ENCODE measurements around the gene ARL8B.
"Not testable (repeated sequence)": the region's sequence is repeated elsewhere in the genome, so short reads cannot be mapped to it uniquely, and the experiment has no call there.

The ARL8B gene

DNA sequence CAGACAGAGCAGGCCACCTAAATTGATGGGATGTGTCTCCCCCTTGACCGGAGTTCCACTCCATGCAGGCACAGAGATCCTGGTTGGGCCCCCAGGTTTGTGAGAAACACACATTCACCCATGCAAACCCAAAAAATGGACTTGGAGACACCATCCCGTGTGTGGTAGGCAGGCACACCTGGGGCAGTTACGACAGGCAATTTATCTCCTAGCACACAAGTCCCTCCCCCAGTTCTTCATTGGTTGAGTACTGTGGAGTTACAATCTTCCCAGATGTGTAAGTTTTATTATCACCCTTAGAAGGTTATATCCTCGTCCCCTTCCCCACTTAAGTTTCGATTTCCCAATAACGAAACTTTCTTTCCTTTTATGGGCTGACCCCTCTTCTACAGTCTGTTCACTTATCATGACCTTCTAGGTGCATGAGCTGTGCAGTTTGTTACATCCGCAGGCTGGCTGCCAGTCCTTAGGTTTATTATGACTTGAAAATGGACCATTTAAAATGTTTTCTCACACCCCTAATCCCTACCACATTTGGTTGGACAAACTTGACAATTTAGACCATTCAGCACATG is 27.3 kb downstream of the ARL8B start:
- no peak for FAIRE-seq

DNA sequence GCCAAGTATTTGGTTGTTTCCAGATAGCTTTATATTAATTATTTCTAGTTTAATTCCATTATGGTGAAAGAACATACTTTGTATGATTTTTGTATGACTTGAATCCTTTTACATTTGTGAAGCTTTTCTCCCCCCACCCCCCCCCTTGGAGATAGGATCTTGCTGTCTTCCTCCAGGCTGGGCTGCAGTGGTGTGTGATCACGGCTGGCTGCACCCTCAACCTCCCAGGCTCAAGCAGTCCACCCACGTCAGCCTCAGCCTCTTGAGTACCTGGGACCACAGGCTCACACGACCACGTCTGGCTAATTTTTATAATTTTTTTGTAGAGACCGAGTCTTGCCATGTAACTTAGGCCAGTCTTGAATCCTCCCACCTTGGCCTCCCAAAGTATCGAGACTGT is 29.5 kb downstream of the ARL8B start:
- no peak for FAIRE-seq

DNA sequence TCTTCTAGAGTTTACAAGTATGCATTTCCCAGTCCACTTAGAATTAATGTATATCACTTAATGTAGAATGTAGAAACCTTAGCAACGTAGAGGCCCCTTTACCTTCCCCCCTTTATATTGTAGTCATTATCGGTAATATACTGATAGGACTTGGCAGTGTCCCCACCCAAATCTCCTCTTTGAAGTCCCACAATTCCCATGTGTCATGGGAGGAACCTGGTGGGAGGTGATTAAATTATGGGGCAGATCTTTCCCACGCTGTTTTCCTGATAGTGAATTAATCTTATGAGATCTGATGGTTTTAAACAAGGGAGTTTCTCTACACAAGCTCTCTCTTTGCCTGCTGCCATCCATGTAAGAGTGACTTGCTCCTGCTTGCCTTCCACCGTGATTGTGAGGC is 31.0 kb downstream of the ARL8B start:
- no peak for FAIRE-seq

DNA sequence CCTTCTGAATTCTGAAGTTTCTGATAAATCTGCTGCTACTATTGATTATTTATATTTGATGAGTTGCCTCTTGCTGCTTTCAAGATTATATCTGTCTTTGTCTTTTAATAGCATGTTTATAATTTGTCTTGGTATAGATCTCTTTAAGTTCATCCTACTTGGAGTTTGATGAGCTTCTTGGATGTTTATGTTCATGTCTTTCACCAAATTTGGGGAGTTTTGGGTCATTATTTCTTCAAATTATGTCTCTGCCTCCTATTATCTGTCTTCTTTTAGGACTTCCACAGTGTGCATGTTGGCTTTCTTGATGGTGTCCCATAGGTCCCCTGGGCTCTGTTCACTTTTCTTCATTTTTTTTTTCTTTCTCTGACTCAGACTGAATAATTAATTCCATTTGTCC is 33.1 kb downstream of the ARL8B start:
- no peak for FAIRE-seq

- FAIRE-seq, result no peak
These were observed 38.2 kb downstream of the ARL8B start for GRCh38 chr3:5160321-5160720.

- FAIRE-seq, result no peak
These were observed 39.1 kb downstream of the ARL8B start for GRCh38 chr3:5160940-5161858.

DNA sequence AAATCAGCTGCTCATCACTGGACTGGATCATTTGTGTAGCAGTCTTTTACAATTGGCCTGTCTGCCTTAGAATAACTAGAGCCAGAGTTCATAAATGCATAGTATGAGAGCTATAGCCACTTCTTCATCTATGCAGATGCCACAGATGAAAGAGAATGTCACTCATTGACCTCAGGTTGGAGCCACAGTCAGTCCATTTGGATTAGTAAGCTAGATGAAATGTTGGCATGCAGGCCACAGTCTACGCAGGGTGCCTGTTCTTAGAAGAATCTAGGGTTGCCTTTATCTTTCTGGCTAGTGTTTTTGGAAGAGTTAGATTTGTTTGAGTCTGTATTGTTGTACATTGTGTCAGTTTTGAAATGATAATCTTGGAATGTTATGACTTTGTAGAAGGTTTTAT is 40.0 kb downstream of the ARL8B start:
- no peak for FAIRE-seq

DNA sequence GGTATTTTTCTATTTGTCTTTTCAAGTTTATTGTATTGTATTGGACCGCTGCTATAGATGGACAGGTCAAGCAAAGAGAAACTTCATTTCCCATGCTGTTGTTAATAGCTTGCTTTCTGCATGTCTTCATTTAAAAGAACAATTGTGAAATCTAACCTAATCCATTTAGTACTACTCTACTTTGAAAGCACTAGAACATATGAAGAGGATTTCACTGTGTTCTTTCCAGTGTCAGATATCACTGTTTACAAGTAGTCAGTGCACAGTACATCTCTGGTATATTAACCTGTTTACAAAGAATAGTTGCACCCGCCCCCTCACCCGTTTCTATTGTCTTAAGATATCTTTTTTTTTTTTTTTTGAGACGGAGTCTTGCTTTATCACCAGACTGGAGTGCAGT is 43.6 kb downstream of the ARL8B start:
- no peak for FAIRE-seq

DNA sequence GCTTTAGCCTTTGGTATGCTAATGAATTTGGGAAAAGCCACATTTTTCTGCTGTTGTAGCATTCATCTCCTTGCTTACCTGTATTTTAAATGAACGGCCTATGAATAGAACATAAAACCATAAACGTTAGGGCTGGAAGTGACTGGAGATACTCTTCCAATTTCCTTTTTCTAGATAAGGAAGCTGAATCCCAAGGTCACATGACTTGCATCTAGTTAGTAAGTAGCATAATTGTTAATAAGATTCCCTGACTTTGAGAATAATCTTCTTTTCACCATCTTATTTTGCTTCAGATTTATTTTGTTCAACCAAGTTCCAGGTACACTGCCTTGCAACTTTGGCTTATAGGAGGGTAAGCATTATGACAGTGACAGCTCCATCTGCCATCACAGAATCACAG is 44.8 kb downstream of the ARL8B start:
- no peak for FAIRE-seq

GRCh38 chr3:5168110-5168509 is 46.0 kb downstream of the ARL8B start:
- FAIRE-seq, result no peak

DNA sequence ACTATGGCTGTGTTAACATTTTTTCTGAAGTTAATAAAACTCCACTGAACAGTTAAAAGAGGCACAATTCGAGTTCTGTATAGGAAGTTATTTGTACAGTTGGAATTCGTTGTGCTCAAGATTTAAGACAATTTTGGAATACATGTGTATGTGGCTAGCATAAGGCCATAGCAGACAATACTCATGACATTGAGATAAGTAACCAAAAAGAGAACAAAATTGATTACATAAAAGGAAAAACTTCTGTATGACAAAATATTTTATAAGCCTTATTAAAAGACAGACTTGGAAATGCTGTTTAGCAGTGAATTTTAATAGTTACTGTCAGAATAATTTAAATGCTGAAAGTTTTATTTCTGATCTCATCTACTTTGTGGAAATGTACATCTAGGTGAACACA is 47.7 kb downstream of the ARL8B start:
- no peak for FAIRE-seq

DNA sequence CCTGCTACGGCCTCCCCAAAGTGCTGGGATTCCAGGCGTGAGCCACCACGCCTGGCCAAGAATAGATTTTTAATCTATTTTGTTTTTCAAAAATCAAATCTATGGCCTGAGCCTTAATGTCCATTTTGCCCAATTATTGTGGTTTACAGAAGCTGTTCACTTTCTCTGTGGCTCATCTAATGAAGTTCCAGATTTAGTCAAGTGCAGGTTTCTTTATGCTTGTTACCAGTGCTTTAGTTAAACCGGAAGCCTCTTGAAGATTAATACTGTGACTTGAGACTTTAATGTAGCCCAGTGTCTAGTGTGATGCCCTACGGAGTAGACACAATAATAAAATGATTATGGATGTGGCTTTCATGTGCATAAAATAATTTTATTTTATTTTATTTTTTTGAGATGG is 48.9 kb downstream of the ARL8B start:
- no peak for FAIRE-seq

DNA sequence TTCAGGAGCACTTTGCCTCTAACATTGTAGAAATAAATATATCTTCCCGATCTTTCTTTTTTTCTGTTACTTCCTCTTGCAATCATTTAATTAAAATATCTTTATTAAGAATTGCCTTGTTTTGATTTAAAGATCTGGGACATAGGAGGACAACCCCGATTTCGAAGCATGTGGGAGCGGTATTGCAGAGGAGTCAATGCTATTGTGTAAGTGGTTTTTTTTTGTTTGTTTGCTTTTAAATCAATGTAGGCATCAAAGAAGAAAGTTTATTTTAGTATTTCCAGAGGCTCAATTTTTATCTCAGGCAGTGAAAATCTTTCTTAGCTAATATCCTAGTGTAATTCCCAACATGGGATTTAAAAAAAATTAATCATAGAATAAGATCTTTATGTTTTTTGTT is 49.9 kb downstream of the ARL8B start:
- no peak for FAIRE-seq

DNA sequence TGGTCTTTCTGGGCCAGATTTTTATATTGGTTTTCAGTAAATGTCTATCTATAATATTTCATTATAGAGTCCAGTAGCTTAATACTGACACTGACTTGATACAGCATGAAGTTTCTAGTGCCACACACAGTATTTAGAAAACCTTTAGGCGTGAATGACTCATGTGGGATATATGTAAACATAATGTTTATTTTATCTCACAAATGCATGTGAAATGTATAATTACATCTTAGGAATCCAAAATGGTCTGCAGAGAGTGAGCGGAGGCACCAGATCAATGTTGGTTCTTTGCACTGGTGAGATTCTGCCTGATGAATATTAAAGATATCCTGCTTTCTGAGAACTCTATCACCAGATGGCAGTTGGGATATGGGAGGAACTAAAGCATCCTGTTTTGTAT is 56.9 kb downstream of the ARL8B start:
- not testable (repeated sequence) for FAIRE-seq

DNA sequence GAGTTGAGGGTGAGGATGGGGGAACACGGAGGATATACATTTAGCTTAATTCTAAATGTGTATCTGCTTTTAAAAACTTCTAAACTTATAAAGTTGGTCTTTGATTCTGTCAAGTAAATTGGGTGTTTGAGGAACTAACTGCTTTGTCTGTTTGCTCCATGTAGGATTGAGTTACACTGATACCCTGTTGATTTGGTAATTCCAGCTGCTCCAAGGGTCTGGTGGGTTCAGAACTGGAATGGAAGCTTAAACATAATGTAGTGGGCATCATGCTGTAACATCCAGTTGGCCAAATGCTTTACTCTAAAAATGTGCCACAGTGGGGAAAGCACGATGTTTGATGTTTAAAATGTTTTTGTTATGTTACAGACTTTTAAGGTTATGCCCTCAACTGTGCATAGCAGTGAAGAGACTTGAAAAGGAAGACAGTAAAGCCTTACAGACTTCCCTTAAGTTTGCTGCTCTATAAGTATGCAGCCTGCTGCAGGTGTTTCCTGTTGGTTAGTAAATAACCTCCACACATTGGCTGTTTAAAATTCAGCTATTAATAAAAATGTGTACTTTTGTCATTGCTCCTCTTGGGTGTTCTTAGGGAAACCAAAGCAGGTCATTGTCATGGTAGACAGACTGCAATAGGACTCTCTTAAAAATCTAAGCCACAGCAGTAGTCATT is 59.5 kb downstream of the ARL8B start:
- FAIRE-seq, result no peak

- not testable (repeated sequence) for FAIRE-seq
These were observed 61.6 kb downstream of the ARL8B start for GRCh38 chr3:5183714-5184113.

GRCh38 chr3:5184499-5184898 is 62.4 kb downstream of the ARL8B start:
- no peak for FAIRE-seq

DNA sequence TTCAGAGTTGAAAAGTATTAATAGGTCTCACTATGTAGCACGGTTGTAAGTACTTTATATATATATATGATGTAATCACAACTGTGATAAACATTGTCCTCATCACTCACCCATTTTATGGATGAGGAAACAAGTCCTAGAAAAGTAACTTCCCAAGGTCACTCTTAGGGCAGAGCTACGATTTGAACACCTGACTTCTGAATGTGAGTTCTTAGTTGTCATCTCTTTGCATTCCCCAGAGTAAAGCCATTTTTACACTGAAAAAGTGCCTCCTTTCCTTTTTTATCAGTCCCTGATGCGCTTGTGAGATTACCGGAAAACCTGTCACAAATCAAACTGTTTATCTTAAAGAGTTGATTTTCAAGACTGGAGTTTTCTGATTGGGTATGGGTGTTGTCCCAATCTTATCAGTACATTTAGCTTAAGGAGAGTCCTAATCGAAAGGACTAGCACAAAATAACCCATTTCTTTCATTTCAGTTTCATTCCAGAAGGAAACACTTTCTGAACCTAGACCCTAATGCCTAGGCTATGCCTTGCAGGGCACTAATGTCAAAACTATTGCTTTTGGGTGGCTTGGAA is 63.1 kb downstream of the ARL8B start:
- FAIRE-seq, result no peak

- no peak for FAIRE-seq
These were observed 64.2 kb downstream of the ARL8B start for GRCh38 chr3:5186089-5186857.

GRCh38 chr3:5186858-5187155 is 64.7 kb downstream of the ARL8B start:
- FAIRE-seq, result no peak

DNA sequence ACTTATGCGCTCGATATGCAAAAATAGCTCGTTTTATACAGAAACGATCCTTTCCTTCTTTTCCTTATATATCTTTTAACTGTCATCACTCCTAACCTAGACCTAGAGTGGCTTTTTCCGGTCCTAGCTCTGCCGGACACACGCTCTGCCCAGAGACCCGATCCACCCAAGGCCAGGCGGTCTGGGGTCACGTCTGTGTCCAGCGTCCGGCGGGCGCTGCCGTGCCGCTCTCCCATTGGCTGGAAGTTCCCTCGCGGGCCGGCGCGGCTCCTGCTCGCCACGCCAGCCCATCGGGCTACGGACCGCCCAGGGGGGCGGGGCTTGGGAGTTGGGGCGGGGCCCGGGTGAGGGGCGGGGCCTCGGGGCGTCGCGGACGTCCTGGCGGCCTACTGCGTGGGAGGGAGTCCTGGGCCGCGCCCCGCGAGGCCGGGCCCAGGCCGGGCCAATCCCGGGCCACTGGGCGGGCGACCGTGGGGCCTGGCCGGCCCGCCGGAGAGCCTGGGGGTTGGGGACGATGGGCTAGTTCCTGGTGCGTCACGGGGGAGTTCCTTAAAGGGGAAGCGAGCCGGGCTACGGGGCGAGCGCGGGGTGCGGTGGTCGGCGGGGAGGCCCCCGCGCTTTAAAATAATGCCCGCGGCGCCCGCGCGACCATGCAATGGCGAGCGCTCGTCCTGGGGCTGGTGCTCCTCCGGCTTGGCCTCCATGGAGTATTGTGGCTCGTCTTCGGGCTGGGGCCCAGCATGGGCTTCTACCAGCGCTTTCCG is 65.2 kb downstream of the ARL8B start, which contains the start of gene EDEM1:
EDEM1 (plus strand) TSS at position 552 of the 764 bp plus-strand sequence; CDS start at position 651, 99 bp downstream.
- no peak for FAIRE-seq

GRCh38 chr3:5187920-5188418 is 65.9 kb downstream of the ARL8B start:
- FAIRE-seq, result no peak
